HG03571 (cell line): Measurements from ENCODE around the gene DST.
"Not testable (repeated sequence)": the region's sequence is repeated elsewhere in the genome, so short reads cannot be mapped to it uniquely, and the experiment has no call there.

Experiments used
- ATAC-seq: cut with Tn5 transposase; IDR thresholded peaks from one replicate; pipeline ENCODE4 v1.9.1; 2021; ENCODE audit not compliant: unreplicated experiment

The DST gene

DNA sequence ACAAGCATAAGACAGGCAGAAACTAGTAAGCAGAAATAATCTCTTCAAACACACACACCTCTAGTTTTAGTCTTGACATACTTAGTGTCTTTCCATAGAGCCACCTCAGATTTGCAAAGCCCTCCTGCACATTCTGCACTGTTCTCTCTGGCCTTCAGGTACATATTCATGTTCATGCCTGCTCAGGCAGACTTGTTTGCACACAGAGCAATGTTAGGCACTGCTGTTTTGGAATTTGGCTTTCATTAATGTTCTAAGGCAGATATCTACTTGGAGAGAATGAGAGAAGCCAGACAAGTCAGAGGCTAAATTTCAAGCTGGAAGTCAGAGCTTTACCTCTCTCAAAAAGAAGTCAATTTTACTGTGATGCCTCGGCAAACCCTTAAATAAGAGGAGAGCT is 21.3 kb upstream of the DST start:
- no peak for ATAC-seq

DNA sequence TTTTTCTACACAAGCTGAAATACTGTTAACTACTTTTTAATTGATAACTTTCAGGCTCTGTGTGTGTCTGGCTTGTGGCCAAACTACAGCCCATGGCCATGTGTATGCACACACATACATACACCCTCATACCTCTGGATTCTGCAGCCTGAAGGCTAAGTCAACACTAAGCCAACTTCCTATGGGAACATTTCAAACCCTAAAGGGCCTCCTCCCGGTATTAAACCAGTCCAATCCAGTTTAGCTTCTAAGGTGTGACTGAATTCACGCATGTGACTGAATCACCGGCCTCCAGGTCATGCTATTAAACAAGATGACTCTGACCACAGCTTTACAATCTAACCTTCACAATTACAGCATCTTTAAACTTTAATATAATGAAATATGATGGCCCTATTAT is 20.7 kb upstream of the DST start:
- no peak for ATAC-seq

- ATAC-seq, result not testable (repeated sequence)
These were observed 18.6 kb upstream of the DST start for GRCh38 chr6:56661338-56661737.

- peak; percentile 37 for ATAC-seq
These were observed 17.7 kb upstream of the DST start for GRCh38 chr6:56660381-56660730.

- ATAC-seq, result peak; percentile 91
These were observed 17.2 kb upstream of the DST start for GRCh38 chr6:56659721-56660380.

- ATAC-seq, result no peak
These were observed 15.6 kb upstream of the DST start for GRCh38 chr6:56658326-56658725.

DNA sequence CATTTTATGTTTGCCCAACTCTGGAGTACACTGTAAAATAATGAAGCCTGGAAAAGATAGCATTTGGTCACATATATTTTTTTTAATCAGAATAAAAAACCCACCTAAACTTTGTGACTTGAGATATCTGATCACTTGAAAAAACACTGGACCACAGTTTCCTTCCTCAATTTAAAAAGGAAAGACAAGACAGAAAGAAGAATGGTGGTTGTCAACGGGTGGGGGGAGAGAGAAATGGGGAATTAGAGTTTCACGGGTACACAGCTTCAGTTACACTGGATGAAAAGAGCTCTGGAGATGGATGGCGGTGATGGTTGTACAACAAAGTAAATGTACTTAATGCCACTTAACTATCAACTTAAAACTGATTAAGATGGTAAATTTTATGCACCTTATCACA is 14.7 kb upstream of the DST start:
- no peak for ATAC-seq

DNA sequence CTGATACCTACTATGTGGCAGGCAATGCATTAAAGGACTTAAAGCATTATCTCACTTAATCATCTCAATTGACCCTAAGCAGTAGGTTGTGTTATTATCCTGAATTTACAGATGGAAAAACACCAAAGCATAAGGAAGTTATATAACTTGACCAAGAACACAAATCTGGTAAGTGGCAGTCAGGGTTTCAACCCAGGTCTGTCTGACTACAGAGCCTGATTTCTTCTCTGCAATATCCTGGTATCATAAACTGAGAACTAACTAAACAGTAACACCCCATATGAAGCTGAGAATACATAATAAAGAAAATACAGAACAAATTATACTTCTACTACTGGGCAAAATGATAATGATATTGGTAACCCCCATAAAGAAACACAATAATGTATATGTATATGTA is 13.8 kb upstream of the DST start:
- no peak for ATAC-seq

- no peak for ATAC-seq
These were observed 13.3 kb upstream of the DST start for GRCh38 chr6:56655996-56656395.

DNA sequence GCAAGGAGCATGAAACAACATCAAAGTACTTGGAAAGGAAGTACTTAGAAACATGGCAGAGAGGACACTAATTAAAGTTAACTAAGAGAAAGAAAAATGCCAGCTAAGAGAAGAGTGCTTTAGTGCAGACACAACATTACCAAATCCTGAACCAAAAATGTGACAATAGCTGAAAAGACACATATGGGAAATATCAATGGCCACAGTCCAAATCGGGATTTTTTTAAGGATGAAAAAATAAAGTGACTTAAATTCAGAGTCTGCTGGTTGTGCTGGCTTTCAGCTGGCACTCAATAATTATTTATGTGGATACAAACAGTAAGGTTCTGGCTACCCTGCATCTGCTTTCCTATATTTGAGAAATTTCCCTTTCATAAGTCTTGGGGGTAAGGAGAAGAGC is 12.6 kb upstream of the DST start:
- ATAC-seq, result no peak

- ATAC-seq, result no peak
These were observed 10.3 kb upstream of the DST start for GRCh38 chr6:56652994-56653393.

DNA sequence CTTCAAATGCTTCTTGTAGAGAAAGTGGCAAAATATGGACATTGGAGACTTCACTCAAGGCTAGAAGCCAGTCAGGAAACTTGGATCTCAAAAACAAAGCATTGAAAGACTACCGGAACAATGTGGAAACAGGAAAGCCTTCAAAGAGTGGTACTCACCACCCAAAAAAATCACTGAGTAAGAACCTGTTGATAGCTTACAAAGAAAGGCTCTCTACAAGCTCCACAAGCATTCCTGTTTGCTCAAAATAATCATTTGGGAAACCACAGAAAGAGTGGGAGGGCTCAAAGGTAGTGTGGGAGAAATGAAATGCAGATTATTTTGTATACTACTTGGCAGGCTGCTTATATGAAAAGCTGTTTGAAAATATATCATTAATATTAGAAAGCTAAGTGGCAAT is 9.5 kb upstream of the DST start:
- ATAC-seq, result no peak

DNA sequence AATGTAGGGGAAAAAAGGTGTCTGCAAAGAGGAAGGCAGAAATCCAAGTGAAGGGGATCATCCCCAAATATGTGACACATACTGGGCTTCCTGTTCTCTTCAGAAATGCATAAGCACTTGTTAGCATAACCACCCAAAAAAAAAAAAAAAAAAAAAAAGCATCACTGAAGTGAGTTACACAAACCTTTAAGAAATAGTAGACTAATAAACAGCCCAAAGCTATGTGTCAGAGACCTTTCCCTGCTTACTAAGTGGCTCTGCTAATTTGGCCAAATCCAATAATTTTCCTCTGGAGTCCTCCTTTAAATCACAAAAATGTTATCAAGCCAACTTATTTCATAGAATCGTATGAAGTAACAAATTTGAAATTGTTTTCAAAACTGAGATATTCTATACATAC is 7.5 kb upstream of the DST start:
- no peak for ATAC-seq

GRCh38 chr6:56649782-56650181 is 7.1 kb upstream of the DST start:
- no peak for ATAC-seq

GRCh38 chr6:56649053-56649769 is 6.5 kb upstream of the DST start:
- no peak for ATAC-seq

DNA sequence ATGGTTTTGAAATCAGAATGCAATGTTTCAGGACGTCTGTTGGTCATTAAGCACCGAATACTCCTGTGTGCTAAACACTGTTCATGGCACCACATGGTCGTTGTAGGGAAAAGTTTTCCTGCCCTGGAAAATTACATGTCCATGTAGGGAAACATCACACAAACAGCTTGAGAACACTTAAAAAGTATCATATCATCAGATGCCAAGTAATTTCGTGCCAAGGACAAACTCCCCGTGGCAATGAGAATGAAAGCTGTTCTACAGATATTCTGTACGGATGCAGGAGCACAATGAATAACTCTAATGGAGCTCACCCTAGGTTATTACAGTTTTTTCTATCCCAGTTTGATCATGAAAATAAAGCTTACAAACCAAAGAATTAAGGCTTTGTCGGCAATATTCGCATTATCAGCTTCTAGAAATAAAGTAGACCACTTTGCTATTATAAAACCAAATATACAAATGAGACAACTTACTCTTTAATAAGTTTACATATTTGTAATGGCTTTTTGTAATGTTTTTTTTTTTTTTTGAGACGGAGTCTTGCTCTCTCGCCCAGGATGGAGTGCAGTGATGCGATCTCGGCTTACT is 4.6 kb upstream of the DST start:
- ATAC-seq, result no peak

DNA sequence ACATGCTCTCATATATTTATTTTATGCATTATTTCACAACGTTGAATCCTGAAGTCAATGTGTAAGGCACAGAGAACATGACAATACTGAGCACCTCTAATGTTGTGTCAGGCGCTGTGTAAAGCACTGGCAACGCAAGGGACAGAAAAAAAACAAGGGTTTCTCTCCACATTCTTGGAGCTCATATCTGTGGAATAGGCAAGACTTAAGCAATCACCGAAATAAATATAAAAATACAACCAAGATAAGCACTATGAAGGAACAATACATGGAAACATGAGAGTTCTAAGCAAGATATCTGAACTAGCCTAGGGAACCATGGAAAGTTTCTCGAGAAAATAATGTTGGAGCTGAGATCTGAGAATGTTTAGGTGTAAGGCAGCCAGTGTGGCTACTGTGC is 1.7 kb upstream of the DST start:
- no peak for ATAC-seq

GRCh38 chr6:56643379-56644089 is 845 bp upstream of the DST start:
- ATAC-seq, result no peak

GRCh38 chr6:56640374-56640773 is 2.3 kb downstream of the DST start:
- ATAC-seq, result no peak

DNA sequence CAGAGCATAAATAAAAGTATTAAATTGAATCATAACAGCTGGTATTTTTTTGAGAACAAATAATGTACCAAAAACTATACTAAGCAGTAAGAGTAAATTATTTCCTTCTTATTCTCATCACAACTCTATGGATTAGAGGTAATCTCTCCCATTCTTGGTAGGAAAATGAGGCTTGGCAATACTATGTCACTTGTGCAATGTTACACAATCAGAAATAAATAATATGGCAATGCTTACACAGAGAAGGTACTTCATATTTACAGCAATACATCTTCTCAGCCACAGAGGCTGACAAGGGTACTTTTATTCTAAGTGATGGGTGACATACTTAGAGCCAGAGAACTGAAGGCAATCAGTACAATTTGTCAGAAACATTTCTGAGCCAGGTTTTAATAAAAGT is 3.9 kb downstream of the DST start:
- ATAC-seq, result no peak

GRCh38 chr6:56637640-56638039 is 5.0 kb downstream of the DST start:
- no peak for ATAC-seq

- ATAC-seq, result no peak
These were observed 14.6 kb downstream of the DST start for GRCh38 chr6:56628105-56628504.
